Neutrophil (primary cell): ENCODE measurements around the gene DNAJA1.
"Not testable (repeated sequence)": the region's sequence is repeated elsewhere in the genome, so short reads cannot be mapped to it uniquely, and the experiment has no call there.

ENCODE experiments used
- H3K27ac ChIP-seq: fragments of 200-600 bp; sonication (generic); 2 replicates; pipeline ENCODE4 v1.5.1; 2016; ENCODE audit warnings: mild to moderate bottlenecking, moderate library complexity
- H3K27me3 ChIP-seq: fragments of 200-600 bp; sonication (generic); 2 replicates; pipeline ENCODE4 v1.6.0; 2016; ENCODE audit warnings: mild to moderate bottlenecking
- H3K36me3 ChIP-seq: fragments of 200-600 bp; sonication (generic); 2 replicates; pipeline ENCODE4 v1.5.1; 2017
- H3K4me1 ChIP-seq, 2 experiments: fragments of 200-600 bp in 1 of 2; sonication (generic) in 1 of 2; 1 replicate in 1 of 2; 2 replicates in 1 of 2; pipeline versions ENCODE4 v1.5.1 to v1.6.1; 2013 to 2016; ENCODE audit warnings: low read depth in 1 of 2, low read length in 1 of 2, mild to moderate bottlenecking in 1 of 2, moderate library complexity in 1 of 2; ENCODE audit not compliant: control insufficient read depth in 1 of 2, insufficient read depth in 1 of 2
- H3K4me3 ChIP-seq, 2 experiments: fragments of 200-600 bp in 1 of 2; sonication (generic) in 1 of 2; 1 replicate in 1 of 2; 2 replicates in 1 of 2; pipeline ENCODE4 v1.5.1; 2013 to 2016; ENCODE audit warnings: low read depth in 1 of 2, low read length in 1 of 2, mild to moderate bottlenecking in 1 of 2, moderate library complexity in 1 of 2
- H3K9me3 ChIP-seq: fragments of 200-600 bp; sonication (generic); 2 replicates; pipeline ENCODE4 v1.5.1; 2016
- CTCF ChIP-seq: fragments of 200-600 bp; sonication (generic); IDR thresholded peaks from 2 replicates; pipeline ENCODE4 v1.5.1; 2016; ENCODE audit warnings: antibody characterized with exemption

The DNAJA1 gene

GRCh38 chr9:33076046-33077004 is 51.3 kb downstream of the DNAJA1 start, which contains the start of gene SMU1:
SMU1 (minus strand) TSS chr9:33076674; CDS start chr9:33076608, 66 bp downstream.
- H3K27ac ChIP-seq: peak within 1 kb of the TSS; percentile 94
- no peaks in the 10 kb centered on the region for H3K9me3 ChIP-seq
- H3K4me1 ChIP-seq: peaks cover 13 to 15% of the 10 kb centered on the region in 2 experiments
- TF ChIP-seq CTCF: peak; percentile 38
- peaks cover 20% of the 10 kb centered on the region for H3K36me3 ChIP-seq
- peak within 1 kb of the TSS; percentile 69 to 77 for H3K4me3 ChIP-seq
- no peaks in the 10 kb centered on the region for H3K27me3 ChIP-seq

DNA sequence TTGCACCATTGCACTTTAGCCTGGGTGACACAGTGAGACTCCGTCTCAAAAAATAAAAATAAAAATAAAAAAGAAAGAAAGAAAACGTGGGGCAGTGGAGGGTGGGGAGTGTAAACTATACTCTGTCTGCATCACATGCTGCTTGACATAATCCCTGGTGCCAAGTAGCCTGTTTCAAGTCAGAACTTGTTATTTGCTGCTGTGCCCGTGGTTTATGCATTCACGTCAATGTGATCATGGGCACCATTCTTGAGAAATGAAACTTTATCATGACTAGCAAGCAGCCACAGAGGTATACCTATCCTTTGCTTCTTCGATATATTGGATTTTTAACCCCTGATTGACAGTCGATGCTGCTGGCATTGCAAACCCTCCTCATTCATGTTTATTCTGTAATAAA is 55.5 kb downstream of the DNAJA1 start:
- H3K36me3 ChIP-seq: no peaks in the 10 kb centered on the region
- TF ChIP-seq CTCF: no peak
- H3K27me3 ChIP-seq: no peaks in the 10 kb centered on the region
- no peaks in the 10 kb centered on the region for H3K9me3 ChIP-seq
- no peak overlapping the region for H3K4me3 ChIP-seq
- no peak overlapping the region for H3K27ac ChIP-seq
- peaks cover 15% of the 10 kb centered on the region in 2 experiments for H3K4me1 ChIP-seq

DNA sequence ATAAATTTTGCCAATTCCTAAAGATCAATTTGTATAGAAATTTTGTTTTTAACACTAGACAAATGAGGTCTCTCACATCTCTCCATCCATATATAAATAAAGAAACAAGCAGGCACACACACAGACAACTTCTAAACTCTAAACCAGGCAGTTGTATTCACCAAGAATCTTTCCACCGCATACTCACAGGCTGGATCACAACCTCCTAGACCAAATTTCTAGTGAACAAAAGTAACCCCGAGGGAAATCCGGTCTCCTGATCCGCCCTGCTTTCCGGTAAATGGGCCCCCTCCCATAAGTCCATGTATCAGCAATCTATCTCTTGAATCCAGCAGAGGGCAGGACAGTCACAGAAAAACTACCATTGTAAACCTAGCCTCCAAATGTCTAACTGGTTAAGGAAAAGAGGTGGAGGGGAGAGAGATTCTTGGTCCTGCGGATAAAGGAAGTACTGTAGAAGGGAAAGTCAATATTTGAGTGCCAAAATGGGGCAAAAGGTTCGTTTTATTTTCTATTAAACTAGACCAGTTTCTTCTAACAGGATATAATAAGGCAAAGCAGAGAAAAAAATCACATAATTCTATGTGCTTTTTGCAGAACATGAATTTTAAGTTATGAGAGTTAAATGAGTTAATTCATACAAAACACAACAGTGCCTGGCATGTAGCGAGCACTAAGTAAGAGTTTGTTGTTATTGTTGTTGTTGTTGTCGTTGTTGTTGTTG is 56.2 kb downstream of the DNAJA1 start:
- peak; percentile 65 for TF ChIP-seq CTCF
- no peak overlapping the region for H3K4me3 ChIP-seq

GRCh38 chr9:33082128-33082527 is 57.1 kb downstream of the DNAJA1 start:
- H3K27me3 ChIP-seq: no peaks in the 10 kb centered on the region
- no peaks in the 10 kb centered on the region for H3K9me3 ChIP-seq
- no peak overlapping the region for H3K4me3 ChIP-seq
- no peak for TF ChIP-seq CTCF
- H3K27ac ChIP-seq: no peak overlapping the region
- no peaks in the 10 kb centered on the region for H3K36me3 ChIP-seq
- peaks cover 8% of the 10 kb centered on the region in 2 experiments for H3K4me1 ChIP-seq

More for the DNA sequence above, 56.2 kb downstream of the DNAJA1 start:
- Histone ChIP-seq H3K36me3 (no peaks in the 10 kb centered on the region), H3K27me3 (no peaks in the 10 kb centered on the region), H3K9me3 (no peaks in the 10 kb centered on the region), H3K4me1 (peaks cover 8% of the 10 kb centered on the region in 2 experiments), H3K27ac (no peak overlapping the region)

DNA sequence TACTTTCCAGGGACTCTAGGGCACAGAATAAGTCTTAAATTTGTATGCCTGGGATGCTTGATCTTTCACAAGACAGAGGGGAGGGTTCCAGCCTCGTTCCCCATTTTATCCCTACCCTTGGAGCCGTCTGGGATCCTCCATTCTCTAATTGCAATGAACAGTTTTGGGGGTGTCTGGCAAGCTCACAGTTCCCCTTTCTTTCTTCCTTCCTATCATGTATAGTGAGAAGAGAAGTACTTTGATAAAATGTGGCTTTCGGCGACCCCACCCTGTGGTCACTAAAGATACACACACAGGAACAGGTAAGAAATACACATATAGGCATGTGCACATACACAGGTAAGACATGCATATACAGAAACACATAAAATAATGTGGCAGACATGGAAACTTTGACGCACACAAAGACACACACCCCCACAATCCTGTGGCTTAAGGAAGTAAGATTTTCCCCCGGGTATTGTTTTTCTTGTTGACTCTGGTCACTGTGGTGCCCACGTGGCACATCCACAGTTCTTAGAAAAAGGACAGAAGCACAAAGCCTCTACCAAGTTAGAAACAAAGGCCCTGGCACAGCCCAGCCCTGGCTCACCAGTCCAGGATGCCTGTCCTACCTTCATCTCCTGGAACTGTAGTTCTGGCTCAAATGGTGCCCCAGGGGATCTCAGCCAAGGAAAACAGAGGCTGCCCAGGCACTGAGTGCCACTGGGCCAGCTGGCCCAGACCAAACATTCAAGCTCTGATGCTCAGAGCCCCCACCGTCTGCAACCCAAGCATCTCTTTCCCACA is 57.7 kb downstream of the DNAJA1 start:
- Histone ChIP-seq H3K4me1 (peaks cover 8% of the 10 kb centered on the region in 2 experiments), H3K4me3 (no peak overlapping the region), H3K27me3 (no peaks in the 10 kb centered on the region), H3K27ac (no peak overlapping the region), H3K36me3 (no peaks in the 10 kb centered on the region), H3K9me3 (no peaks in the 10 kb centered on the region)
- no peak for TF ChIP-seq CTCF

DNA sequence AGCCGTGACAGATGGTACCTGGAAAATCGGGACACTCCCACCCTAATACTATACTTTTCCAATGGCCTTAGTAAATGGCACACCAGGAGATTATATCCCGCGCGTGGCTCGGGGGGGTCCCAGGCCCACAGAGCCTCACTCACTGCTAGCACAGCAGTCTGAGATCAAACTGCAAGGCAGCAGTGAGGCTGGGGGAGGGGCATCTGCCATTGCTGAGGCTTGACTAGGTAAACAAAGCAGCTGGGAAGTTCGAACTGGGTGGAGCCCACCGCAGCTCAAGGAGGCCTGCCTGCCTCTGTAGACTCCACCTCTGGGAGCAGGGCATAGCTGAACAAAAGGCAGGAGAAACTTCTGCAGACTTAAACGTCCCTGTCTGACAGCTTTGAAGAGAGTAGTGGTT is 60.6 kb downstream of the DNAJA1 start:
- not testable (repeated sequence) for H3K27ac ChIP-seq, H3K36me3 ChIP-seq, H3K27me3 ChIP-seq, H3K4me1 ChIP-seq, H3K9me3 ChIP-seq, H3K4me3 ChIP-seq
